Endothelial cell of umbilical vein (primary cell): ENCODE results near the gene LUZP2.

Experiments used
- CTCF ChIP-seq, 2 donors: IDR thresholded peaks; 1 replicate in 1 of 2; 2 replicates in 1 of 2; pipeline ENCODE4 v1.5.1; 2011; ENCODE audit warnings: low read length in 2 of 2, mild to moderate bottlenecking in 2 of 2, moderate library complexity in 2 of 2, control low read depth in 1 of 2, inconsistent platforms in 1 of 2, low read depth in 1 of 2; ENCODE audit not compliant: insufficient read depth in 1 of 2; ENCODE audit errors: extremely low read depth in 1 of 2
- EZH2 ChIP-seq: IDR thresholded peaks from 2 replicates; pipeline ENCODE4 v1.6.1; 2012; ENCODE audit warnings: borderline replicate concordance, low read depth, mild to moderate bottlenecking, moderate library complexity, low read length, inconsistent platforms; ENCODE audit not compliant: severe bottlenecking
- JUN ChIP-seq: IDR thresholded peaks from 2 replicates; pipeline ENCODE4 v1.6.1; 2011; ENCODE audit warnings: borderline replicate concordance, low read depth; ENCODE audit not compliant: insufficient read length, insufficient read depth
- POLR2A ChIP-seq: IDR thresholded peaks from 2 replicates; pipeline ENCODE4 v1.6.1; 2012; ENCODE audit warnings: low read depth, mild to moderate bottlenecking, control low read depth, low read length
- POLR2AphosphoS5 ChIP-seq: IDR thresholded peaks from 2 replicates; pipeline ENCODE4 v1.6.1; 2012; ENCODE audit warnings: low read depth, mild to moderate bottlenecking, control low read depth, low read length, moderate library complexity; ENCODE audit not compliant: insufficient read depth

DNA sequence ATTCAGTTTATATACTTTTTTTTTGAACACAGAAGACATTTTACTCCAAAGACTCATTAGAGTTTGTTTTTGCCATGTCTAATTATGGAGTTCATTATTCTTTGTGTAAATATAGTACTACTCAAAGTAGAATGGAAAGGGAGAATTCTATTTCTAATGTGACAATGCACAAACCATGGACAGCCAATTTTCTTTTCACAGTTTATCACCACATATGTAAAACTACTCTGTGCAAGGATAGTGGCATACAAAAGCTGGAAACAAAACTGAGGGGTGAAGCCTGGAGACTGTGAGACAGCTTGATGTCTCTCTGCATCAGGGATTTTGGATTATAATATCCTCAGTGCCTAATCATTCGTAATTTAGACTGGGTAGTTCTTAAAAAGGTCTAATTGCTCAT is 75.5 kb downstream of the LUZP2 start:
- TF ChIP-seq CTCF (IDR thresholded peaks at IDR 0.05; ENCODE audit: extremely low read depth in 1 of 2, insufficient read depth in 1 of 2, low read depth in 1 of 2, low read length in 2 of 2) (no peak), POLR2A (no peak), POLR2AphosphoS5 (no peak), EZH2 (no peak), JUN (no peak)
